Upper lobe of left lung (tissue), 6 donors: Measurements from ENCODE around the gene TRIML1. TPM values are rescaled to one million over a fixed set of nuclear protein-coding genes. Genes with fewer than 3 reads are reported as not detected.
"Not testable (repeated sequence)": the region's sequence is repeated elsewhere in the genome, so short reads cannot be mapped to it uniquely, and the experiment has no call there.

Source experiments
- ATAC-seq, 2 donors: fragments of 200-7000 bp; cut with Tn5 transposase; one replicate each; pipeline ENCODE4 v1.9.1; 2022; ENCODE audit warnings: mild to moderate bottlenecking in 2 of 2, moderate library complexity in 2 of 2; ENCODE audit not compliant: low FRiP score in 2 of 2
- DNase-seq, 2 donors: peaks; one replicate each; pipeline ENCODE4 v3.0.0-alpha.2; 2019 to 2020
- H3K27ac ChIP-seq, 4 donors: fragments of 200-600 bp; sonication (generic); one replicate each; pipeline ENCODE4 v1.5.1; 2016 to 2019
- H3K27me3 ChIP-seq, 4 donors: fragments of 200-600 bp; sonication (generic); one replicate each; pipeline ENCODE4 v1.5.1; 2017 to 2019
- H3K36me3 ChIP-seq, 4 donors: fragments of 200-600 bp; sonication (generic); one replicate each; pipeline ENCODE4 v1.5.1; 2016 to 2019
- H3K4me1 ChIP-seq, 4 donors: fragments of 200-600 bp; sonication (generic); one replicate each; pipeline ENCODE4 v1.5.1; 2018 to 2019
- H3K4me3 ChIP-seq, 4 donors: fragments of 200-600 bp; sonication (generic); one replicate each; pipeline ENCODE4 v1.5.1; 2017 to 2019; ENCODE audit warnings: mild to moderate bottlenecking in 2 of 4, moderate library complexity in 1 of 4
- H3K9me3 ChIP-seq, 4 donors: fragments of 200-600 bp; sonication (generic); one replicate each; pipeline ENCODE4 v1.5.1; 2018 to 2019
- EP300 ChIP-seq, 4 donors: sonication (generic); formaldehyde crosslinking; IDR thresholded peaks; one replicate each; pipeline ENCODE4 v1.5.1; 2017; ENCODE audit warnings: antibody characterized with exemption in 4 of 4, control low read depth in 2 of 4
- POLR2A ChIP-seq, 4 donors: fragments of 450-650 bp; IDR thresholded peaks; one replicate each; pipeline ENCODE4 v1.5.1; 2016 to 2017; ENCODE audit warnings: antibody characterized with exemption in 4 of 4, mild to moderate bottlenecking in 2 of 4
- POLR2AphosphoS5 ChIP-seq, 2 donors: sonication (generic); formaldehyde crosslinking; IDR thresholded peaks; one replicate each; pipeline ENCODE4 v1.5.1; 2017; ENCODE audit warnings: antibody characterized with exemption in 2 of 2
- WGBS, 2 donors: methylation state at CpG; one replicate each; pipeline ENCODE4 v1.1.5; 2017 to 2018; 5-methylcytosine and 5-hydroxymethylcytosine counted together
- total RNA-seq, 6 donors: library from RNA; depleted of rRNA in 4 of 6; stranded (reverse); fragments of >200 nt in 4 of 6; gene quantifications; one replicate each; pipeline versions ENCODE4 v1.1.0 to v1.2.1, GENCODE V29; 2016 to 2021
- TF ChIP-seq, protein P1 (sequence below), 6 experiments: fragments of 450-650 bp in 4 of 6; fragments of 200-600 bp in 2 of 6; sonication (generic) in 2 of 6; IDR thresholded peaks; one replicate each; pipeline ENCODE4 v1.5.1; 2016 to 2019; ENCODE audit warnings: antibody characterized with exemption in 6 of 6
- donor health status: DM: no; HTN: no; CAD: no; lungs with moderate emphysema.
- donor health status: DM: no; HTN: yes; CAD: no; lungs with severe emphysema.

Gene TRIML1
- total RNA-seq, 6 donors from 2014 or later, result not detected

DNA sequence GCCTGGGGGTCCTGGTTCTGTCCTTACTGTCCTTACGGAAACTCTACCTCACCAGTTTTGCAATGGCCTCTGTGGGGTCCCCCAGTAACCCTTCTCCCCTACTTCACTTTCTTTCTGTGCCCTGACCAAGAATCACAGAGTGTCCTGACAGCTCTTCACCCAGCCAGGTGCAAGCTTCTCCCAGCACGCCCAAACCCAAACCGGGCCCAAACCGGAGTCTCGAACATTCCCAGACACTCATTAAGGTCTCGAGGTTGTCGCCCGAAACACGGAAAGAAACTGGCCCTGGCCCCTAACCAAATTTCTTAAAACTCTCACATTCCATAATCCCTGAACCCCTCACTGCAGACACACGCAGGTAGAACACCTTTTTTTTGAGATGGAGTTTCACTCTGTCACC, 19.1 kb downstream of the TRIML1 start:
- Histone ChIP-seq H3K4me3 (no peak overlapping the region), H3K27ac (no peak overlapping the region), H3K9me3 (peaks cover 0 to 8% (median 1%) of the 10 kb centered on the region in 4 donors), H3K4me1 (no peaks in the 10 kb centered on the region), H3K27me3 (no peaks in the 10 kb centered on the region), H3K36me3 (no peaks in the 10 kb centered on the region)
- TF ChIP-seq POLR2A (IDR thresholded peaks at IDR 0.05) (no peak), POLR2AphosphoS5 (IDR thresholded peaks at IDR 0.05) (no peak), EP300 (IDR thresholded peaks at IDR 0.05) (no peak)
- TF ChIP-seq, protein P1, sequence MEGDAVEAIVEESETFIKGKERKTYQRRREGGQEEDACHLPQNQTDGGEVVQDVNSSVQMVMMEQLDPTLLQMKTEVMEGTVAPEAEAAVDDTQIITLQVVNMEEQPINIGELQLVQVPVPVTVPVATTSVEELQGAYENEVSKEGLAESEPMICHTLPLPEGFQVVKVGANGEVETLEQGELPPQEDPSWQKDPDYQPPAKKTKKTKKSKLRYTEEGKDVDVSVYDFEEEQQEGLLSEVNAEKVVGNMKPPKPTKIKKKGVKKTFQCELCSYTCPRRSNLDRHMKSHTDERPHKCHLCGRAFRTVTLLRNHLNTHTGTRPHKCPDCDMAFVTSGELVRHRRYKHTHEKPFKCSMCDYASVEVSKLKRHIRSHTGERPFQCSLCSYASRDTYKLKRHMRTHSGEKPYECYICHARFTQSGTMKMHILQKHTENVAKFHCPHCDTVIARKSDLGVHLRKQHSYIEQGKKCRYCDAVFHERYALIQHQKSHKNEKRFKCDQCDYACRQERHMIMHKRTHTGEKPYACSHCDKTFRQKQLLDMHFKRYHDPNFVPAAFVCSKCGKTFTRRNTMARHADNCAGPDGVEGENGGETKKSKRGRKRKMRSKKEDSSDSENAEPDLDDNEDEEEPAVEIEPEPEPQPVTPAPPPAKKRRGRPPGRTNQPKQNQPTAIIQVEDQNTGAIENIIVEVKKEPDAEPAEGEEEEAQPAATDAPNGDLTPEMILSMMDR (IDR thresholded peaks at IDR 0.05), result no peak
- DNase-seq (no peak), ATAC-seq (no peak)
- 91 to 93% methylated on average over 10 of the region's 10 CpGs for whole genome bisulfite sequencing, 2 donors

DNA sequence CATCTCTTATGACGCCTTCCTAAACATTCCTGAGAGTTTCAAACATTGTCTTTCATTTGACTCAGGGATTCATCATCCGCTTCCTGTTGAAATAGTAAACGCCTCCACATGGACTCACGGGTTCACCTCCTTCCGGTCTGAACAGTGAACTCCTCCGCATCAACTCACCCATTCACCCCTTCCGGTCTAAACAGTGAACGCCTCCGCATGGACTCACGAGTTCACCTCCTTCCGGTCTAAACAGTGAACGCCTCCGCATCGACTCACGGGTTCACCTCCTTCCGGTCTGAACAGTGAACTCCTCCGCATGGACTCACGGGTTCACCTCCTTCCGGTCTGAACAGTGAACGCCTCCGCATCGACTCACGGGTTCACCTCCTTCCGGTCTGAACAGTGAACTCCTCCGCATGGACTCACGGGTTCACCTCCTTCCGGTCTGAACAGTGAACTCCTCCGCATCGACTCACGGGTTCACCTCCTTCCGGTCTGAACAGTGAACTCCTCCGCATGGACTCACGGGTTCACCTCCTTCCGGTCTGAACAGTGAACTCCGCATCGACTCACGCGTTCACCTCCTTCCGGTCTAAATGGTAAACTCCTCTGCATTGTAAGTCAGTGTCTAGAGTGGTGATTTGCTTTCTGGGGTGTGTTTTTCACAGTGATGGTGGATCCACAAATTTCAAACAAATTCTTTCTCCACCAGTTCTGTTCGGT, 20.4 kb downstream of the TRIML1 start:
- not testable (repeated sequence) for H3K4me3 ChIP-seq, H3K9me3 ChIP-seq, H3K4me1 ChIP-seq, H3K27ac ChIP-seq, DNase-seq, H3K36me3 ChIP-seq, ATAC-seq, H3K27me3 ChIP-seq
- WGBS, 2 donors, result 90 to 92% methylated on average over 40 of the region's 40 CpGs

DNA sequence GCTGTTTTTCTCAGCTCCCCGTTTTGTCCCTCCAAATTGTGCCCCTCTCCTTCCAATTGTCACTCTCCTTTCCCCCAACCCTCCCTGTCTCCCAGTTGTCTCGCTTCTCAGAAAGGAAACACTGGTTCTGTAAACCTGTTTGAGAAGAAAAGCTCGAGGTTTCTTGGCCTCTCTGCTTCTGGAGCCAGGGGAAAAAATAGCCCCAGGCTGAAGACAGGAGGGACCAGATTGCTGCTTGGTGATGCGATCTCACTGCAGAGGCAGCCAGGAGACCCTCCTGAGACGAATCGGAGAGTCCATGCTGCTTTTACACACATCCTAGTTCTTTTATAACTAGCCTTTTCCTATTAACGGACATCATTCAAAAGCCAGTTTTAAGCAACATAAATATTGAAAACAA, 21.2 kb downstream of the TRIML1 start:
- peak overlapping the region in 1 of 4 donors; percentile 10 for H3K27ac ChIP-seq
- no peaks in the 10 kb centered on the region for H3K36me3 ChIP-seq
- TF ChIP-seq, protein P1 (IDR thresholded peaks at IDR 0.05), result no peak
- TF ChIP-seq POLR2A (IDR thresholded peaks at IDR 0.05) (no peak), POLR2AphosphoS5 (IDR thresholded peaks at IDR 0.05) (no peak), EP300 (IDR thresholded peaks at IDR 0.05) (no peak)
- no peak overlapping the region for H3K4me3 ChIP-seq
- no peak for ATAC-seq
- no peak for DNase-seq
- no peaks in the 10 kb centered on the region for H3K4me1 ChIP-seq
- no peaks in the 10 kb centered on the region for H3K27me3 ChIP-seq
- WGBS, 2 donors, result 63 to 74% methylated on average over 7 of the region's 7 CpGs
- no peaks in the 10 kb centered on the region for H3K9me3 ChIP-seq

DNA sequence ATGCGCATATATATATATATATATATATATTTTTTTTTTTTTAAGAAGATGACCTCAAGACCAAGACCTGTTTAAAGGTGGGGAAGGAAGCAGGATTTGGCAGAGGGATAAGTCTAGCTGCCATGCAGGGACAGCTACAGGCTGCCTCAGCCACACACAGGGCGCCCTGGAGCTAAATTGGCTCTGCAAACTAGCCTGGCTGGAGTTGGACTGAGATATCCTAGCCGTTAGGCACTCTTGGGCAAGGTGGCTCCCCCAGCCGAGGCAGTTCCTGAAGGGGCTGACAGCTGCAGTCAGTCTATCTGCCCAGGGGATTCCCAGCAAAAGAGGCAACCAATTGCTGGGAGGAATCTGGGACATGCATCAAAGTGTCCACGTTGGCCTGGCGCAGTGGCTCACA, 21.9 kb downstream of the TRIML1 start:
- Histone ChIP-seq H3K27ac (peak overlapping the region in 1 of 4 donors; percentile 24), H3K4me1 (no peaks in the 10 kb centered on the region), H3K4me3 (no peak overlapping the region), H3K36me3 (no peaks in the 10 kb centered on the region), H3K9me3 (no peaks in the 10 kb centered on the region), H3K27me3 (no peaks in the 10 kb centered on the region)
- TF ChIP-seq EP300 (IDR thresholded peaks at IDR 0.05) (no peak), POLR2AphosphoS5 (IDR thresholded peaks at IDR 0.05) (no peak), POLR2A (IDR thresholded peaks at IDR 0.05) (no peak)
- TF ChIP-seq, protein P1 (IDR thresholded peaks at IDR 0.05), result no peak
- ATAC-seq (no peak), DNase-seq (no peak)
- 78 to 80% methylated on average over 4 to 6 of the region's 6 CpGs for WGBS, 2 donors

DNA sequence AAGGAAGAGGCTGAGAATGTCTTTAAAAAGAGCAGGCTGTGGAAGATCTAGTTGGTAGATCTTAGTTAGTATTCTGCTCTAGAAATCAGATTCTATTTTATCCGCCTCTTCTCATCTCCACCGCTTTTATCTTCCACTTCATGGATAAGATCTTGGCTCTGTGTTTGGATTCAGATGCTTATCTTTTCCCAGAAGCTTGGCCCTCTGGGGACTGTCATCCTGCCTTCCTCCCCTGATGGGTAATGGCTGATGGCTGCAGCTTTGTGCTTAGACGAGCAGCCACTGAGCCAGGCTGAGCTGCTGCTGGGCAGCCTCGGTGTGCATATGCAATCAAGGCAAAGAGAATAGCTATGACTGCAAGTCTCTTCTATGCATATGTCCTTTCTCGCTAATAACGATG, 23.5 kb downstream of the TRIML1 start:
- no peaks in the 10 kb centered on the region for H3K9me3 ChIP-seq
- no peak overlapping the region for H3K4me3 ChIP-seq
- DNase-seq (no peak), ATAC-seq (no peak)
- H3K4me1 ChIP-seq, result no peaks in the 10 kb centered on the region
- TF ChIP-seq POLR2AphosphoS5 (IDR thresholded peaks at IDR 0.05) (no peak), POLR2A (IDR thresholded peaks at IDR 0.05) (no peak), EP300 (IDR thresholded peaks at IDR 0.05) (no peak)
- TF ChIP-seq, protein P1 (IDR thresholded peaks at IDR 0.05), result no peak
- H3K27ac ChIP-seq, result no peak overlapping the region
- WGBS, 2 donors, result 66 to 69% methylated on average over 6 of the region's 6 CpGs
- no peaks in the 10 kb centered on the region for H3K27me3 ChIP-seq
- no peaks in the 10 kb centered on the region for H3K36me3 ChIP-seq
